Fibroblast of peridontal ligament (primary cell): ENCODE measurements around the gene CENPI.
"Not testable (repeated sequence)": the region's sequence is repeated elsewhere in the genome, so short reads cannot be mapped to it uniquely, and the experiment has no call there.

Source experiments
- DNase-seq: peaks from one replicate; pipeline ENCODE4 v3.0.0-alpha.2; 2010; ENCODE audit errors: extremely low read depth

CENPI gene, protein sequence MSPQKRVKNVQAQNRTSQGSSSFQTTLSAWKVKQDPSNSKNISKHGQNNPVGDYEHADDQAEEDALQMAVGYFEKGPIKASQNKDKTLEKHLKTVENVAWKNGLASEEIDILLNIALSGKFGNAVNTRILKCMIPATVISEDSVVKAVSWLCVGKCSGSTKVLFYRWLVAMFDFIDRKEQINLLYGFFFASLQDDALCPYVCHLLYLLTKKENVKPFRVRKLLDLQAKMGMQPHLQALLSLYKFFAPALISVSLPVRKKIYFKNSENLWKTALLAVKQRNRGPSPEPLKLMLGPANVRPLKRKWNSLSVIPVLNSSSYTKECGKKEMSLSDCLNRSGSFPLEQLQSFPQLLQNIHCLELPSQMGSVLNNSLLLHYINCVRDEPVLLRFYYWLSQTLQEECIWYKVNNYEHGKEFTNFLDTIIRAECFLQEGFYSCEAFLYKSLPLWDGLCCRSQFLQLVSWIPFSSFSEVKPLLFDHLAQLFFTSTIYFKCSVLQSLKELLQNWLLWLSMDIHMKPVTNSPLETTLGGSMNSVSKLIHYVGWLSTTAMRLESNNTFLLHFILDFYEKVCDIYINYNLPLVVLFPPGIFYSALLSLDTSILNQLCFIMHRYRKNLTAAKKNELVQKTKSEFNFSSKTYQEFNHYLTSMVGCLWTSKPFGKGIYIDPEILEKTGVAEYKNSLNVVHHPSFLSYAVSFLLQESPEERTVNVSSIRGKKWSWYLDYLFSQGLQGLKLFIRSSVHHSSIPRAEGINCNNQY

DNA sequence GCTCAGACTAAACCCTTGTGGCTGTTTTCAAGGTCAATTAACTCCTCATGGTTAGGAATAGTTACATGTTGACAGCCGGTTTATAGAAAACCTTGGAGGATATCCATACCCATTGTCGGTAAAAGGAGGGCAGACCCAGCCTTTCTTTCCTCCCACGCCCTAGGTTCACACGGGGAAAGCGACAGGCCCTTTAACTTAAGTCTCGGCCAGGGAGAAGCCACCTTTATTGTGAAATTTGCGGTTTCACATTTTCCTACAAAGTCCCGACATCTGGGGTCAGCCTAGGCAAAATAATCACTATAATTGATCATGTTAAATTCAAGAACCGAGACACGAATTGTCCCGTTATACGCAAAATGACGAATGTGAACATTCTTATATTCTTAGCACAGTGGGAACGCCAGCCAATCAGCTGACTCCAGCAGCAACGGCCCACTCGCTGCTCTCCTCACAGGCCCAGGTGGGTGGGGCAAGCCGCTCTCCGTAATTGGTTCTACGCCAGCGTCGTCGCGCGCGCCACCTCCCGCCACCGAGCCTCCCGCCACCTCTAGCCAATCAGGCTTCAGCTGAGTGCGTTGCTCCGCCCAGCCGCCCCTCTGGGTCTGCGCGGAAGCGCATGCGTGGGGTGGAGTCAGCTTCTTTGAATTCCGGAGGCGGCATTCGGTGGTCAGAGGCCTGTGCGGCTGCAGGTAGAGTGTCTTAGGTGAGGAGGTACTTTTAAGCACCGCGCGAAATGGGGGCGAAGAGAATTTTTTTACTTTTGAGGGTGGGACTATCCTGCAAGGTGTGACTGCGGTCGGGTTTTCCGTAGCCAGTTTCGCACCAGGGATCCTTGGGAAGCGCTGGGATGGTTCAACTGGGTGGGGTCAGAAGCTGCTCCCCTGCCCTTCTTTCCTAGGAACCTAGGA is at the start of gene CENPI:
TSS of gene CENPI (plus strand) at position 659 of the 908 bp plus-strand sequence. CDS start 2,867 bp downstream, outside the sequence.
- DNase-seq = peak; percentile 87

DNA sequence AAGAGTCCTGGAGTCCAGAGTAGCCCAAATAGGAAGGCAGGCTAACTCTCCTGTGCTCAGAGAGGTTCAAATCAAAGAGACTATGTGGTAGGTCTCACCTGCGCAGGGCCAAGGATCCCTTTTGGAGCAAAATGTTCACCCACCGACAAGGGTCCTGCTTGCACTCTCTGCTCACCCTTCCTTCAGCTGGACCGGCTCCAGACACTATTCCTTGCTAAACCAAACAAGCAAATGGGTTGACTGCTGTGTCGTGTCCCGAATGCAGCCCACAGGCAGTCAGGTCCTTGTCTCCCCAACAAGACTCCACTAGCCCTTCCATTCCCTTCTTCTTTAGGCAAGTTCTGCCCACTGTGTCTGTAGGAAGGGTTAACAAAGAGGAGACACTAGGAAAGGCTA is 46.9 kb upstream of the CENPI start:
- DNase-seq = no peak

DNA sequence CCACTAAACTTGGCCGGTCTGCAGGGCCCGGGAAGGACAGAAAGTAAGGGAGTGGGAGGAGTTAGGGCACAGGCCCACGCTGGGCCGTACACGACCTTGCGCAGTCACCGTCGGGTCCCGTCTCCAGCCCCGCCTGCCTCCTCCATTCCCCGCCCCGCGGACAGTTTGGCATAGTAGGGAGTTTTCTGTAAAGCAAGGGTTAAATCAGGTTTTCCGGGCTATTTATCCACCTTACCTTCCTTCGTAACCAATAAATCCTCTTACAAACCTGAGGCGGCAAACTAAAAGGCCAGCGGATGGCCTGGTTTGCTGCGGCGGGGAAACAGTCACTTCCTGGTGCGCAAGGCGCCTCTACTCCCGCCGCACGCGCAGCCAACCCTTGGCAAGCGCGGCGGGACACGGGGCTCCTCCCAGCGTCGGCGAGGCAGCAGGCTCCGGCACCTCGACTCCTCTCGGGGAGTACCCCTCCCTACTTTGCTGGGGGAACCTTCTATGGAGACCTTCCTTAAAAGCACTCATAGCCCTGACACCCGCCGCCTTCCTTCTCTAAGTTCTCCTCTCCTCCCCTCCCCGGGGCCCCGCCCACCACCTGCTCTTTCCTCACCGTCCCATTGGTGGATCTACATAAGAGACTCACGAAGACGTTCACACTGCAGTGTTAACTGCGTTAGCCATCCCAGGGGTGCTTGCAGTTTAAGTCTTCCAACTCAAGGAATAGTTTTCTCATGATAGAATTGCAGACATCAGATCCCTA is 46.3 kb upstream of the CENPI start, which contains the start of gene TRMT2B:
TSS of gene TRMT2B (minus strand) at position 563 of the 754 bp plus-strand sequence. CDS start 9,822 bp downstream, outside the sequence.
- peak; percentile 73 for DNase-seq

DNA sequence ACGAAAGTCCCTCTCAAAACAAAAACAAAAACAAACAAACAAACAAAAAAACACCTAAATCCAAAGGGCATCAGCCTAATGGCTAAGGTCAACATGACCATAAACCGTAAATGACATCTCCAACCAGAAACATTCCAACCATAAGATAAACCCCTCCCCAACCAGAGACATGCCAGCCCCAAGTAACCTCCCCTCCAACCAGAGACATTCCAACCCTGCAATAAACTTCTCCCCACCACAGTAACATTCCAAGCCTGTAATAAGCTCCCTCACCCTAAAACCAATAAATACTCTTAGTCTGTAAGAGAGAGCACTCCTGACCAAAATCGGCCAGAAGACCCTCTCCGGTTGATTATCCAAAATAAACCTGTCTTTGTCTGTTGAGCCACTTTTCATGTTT is 41.5 kb upstream of the CENPI start:
- DNase-seq = not testable (repeated sequence)

DNA sequence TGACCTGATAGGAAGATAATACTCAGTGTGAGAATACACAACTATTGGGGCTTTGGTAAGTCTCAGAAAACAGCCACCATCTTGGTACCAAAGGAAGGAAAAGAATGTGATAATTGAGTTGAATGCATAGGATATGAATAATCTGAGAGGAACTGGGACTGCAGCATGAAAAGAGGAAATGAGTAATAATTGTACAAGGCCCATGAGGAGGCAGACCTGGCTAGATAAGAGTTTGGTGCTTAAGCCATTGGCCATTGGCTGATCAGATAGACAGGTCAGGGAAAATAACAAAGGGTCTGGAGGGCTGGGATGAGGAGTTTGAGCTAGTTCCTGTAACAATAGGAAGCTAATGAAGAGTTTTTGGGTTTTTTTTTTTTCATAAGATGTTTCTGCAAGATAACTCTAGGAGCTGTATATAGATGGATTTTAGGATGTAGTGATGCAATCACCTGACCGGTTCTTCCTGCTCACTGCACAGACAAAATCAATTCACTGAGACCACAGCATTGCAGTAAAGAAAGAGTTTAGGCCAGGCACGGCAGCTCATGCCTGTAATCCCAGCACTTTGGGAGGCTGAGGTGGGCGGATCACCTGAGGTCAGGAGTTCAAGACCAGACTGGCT is 40.8 kb upstream of the CENPI start:
- DNase-seq = no peak

DNA sequence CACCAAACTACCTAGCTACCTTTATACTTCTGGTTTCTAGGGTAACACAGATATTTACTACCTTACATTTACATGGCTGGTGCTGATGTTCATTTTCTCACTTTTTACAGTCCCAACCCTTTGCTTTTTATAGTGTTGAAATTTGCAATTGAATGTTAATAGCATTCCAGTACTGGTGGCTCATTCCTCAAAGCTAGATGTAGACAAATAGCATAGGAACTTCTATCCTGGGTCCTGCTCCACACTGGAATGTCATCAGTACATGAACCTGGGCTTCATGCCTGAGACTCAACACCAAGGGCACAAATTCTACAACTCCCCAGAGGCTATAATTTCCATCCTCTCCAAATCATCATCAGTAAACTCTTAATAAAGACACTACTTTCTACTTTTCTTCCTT is 35.8 kb upstream of the CENPI start:
- DNase-seq = no peak

DNA sequence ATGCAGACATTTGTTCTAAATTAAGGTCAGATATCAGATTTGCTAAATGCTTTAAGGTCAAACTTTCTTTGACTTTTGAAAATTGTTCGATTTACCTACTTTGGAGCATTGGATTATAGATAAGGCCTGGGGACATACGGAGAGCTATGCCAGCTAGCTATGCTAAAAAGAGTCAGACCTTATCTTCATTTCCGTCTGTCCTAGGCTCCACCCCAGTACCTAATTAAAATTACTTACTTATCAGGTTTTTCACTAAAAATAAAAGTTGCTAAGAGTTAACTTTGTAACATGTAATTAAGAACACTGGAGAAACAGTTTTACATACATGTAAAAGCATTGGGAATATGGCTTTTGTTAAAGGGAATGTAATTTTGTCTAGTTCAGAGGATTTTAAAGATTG is 26.4 kb upstream of the CENPI start:
- DNase-seq = no peak

DNA sequence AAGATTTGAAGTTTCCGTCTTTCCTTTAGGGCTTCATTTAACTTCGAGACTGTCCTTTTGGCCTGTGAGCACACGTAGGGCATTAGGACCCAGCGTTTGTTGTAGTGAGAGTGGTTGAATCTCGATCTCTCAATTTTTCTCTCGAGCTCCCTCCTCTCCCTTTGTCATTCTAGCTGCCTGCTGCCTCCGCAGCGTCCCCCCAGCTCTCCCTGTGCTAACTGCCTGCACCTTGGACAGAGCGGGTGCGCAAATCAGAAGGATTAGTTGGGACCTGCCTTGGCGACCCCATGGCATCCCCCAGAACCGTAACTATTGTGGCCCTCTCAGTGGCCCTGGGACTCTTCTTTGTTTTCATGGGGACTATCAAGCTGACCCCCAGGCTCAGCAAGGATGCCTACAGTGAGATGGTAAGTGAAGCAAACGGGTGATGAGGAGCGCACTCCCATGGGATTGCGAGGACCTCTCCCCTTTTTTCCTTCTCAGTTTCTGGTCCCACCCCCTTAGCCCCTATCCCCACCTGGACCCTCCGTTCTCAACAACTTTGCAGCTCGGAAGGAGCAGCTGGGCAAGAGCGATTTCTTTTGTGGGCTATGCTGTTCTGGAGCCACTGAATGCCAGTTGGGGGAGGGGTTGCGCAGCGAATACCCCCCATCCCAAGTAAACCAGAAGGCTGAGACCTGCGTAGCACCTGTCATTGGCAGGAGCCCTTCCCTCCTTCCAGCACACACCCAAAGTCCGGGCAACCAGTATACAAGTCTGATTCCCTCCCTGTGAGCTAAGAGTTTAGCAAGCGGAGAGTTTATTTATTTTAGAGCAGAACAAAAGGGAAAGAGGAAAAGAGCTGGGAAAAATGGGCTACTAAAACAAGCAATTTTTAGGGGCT is 19.0 kb upstream of the CENPI start, which contains the start of gene TMEM35A:
TSS of gene TMEM35A (plus strand) at position 164 of the 883 bp plus-strand sequence. CDS start at position 288, 124 bp downstream.
- peak; percentile 43 for DNase-seq

DNA sequence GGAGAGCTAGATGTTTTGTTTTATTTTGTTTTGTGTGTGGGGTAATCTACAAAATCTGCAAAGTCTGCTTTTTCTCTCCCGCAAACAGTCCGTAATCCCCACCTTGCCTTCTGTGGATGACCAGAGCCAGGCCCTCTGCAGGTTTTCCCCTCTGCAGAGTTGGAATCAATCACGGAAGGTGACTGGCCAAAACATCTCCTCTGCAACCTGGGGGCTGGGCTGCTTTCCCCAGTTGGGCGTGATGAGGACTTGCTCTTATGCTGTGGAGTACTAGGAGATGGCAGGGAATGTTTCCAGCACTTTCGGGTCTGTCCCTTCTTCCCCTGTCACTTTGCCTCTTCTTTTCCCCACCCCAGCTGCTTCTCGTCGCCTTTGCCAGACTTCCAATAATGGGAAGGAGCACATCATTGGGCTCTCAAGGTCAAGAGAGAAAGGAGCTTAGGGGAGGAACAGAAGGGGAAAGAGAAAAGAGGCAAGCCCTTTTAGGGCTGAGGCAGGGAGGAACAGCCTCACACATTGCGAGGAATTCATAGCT is 18.2 kb upstream of the CENPI start:
- no peak for DNase-seq

DNA sequence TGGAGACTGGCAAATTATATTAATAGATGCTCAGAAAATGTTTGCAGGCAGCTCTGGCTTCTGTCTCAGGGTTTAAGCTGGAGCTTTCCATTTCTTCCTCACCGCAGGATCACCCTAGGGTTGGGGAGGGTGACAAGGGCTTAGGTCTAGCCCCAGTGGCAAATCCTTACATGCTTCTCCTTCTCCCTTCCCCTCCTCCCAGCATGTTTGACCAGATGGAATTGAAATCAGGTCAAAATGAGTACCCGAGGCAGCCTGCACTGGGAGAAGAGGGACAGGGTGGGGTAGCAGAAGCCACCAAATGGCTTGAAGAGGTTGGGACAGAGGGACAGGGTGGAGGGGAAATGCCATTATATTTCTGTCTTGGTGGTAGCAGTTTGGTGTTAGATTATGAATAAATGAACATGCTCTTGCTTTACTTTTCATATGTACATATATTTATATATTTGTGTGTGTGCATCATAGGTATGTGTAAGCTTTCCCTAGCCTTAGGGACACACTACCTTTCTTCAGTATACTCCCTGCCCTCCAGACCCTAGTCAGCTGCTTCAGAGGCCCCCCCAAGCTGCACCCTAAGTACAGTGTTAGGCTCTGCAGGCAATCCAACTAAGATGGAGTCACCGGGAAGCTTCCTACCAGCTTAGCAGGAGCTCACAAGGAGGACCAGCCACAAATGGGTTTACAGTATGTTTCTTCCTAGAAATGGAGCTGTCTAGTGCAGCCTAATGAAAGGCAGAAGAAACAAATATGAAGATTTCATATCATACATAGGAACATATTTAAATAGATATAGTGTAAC is 17.5 kb upstream of the CENPI start:
- no peak for DNase-seq

DNA sequence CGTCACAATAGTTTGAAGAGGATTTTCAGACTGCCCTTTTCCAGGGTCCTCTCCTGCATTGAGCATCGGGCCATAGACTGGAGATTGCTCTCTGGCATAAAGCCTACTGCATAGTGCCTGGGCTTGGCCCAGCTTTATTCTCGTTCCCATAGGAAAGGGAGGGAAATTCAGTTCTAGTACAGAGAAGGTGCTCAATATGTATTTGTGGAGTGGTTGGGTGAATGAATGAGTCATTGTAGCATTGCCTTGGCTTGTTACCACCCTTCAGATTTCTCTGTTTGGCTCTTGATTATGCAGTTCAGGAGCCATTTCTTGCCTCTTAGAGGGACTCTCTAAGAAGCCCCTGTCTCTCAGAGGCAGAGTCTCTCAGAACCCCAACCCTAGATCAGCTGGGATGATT is 16.8 kb upstream of the CENPI start:
- no peak for DNase-seq

DNA sequence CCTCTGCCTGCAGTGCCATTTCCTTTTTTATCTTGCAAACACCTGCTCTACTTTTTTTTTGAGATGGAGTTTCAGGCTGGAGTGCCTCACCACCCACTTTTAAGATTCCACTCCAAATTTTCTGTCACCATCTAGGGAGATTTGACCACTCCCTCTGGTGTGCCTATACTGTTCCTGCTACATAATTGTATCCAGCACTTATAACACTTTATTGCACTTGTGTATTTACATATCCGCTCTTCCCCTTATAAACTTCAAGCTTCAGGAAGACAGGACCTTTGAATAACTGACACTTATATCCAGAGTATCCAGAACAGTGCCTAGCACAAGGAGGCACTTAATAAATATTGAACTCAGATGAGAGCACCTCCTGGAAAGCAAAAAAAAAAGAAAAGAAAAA is 6.2 kb upstream of the CENPI start:
- DNase-seq = no peak

DNA sequence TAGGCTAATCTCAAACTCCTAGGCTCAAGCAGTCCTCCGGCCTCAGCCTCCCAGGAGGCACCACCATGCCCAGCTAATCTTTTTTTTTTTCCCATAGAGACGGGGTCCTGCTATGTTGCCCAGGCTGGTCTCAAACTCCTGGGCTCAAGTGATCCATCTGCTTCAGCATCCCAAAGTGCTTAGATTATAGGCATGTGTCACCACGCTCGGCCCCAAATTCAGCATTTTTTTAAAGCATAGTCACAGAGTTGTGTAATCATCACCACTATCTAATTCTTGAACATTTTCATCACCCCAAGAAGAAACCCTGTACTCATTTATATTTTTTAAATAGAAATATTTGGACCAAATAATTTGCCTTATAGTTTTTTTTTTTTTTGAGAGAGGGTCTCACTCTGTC is 10.3 kb downstream of the CENPI start:
- DNase-seq = peak; percentile 76

DNA sequence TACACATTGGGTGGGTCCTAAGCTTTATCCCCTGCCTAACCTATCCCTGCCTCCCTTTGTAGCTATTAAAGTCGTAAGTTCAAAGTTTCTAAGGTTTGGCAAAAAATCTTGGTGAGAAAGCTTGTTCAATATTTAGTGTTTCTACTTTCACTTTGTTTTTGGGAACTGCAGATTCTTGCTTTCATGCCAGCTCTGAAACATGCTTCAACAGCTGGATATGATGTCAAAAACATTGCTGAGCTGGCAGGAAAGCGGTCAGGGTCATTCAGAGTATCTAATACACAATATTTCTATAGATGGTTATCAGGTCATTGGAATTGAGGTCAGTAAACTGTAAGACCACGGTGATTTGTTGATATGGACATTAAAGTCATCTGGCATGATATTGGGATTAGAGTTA is 19.7 kb downstream of the CENPI start:
- DNase-seq = peak; percentile 70

DNA sequence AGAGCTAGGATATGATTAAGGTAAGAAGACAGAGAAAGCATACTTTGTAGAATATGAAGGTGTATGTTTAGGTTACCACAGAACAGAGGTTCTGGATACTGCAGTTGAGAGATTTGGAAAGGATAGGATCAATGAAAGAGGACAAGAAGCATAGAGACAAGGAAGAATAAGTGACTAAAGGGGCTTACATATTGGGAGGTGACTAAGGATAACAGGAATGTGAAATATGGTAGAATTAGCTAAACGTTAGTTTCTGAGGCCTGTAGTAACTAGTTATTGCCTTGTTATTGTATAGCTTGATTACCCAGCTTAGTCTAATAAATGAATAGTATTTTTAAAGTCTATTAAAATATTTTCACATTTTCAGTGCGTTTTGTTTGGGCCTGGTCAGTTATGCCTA is 38.2 kb downstream of the CENPI start:
- DNase-seq = peak; percentile 8
